ENCODE results near the gene C9orf85. TPM values are rescaled to one million over a fixed set of nuclear protein-coding genes. Genes with fewer than 3 reads are reported as not detected.

C9orf85 gene
- total and polyA plus RNA-seq, 2 of the 8 experiments (the other 6 are each of a cell fraction or from before 2014, with no cell fraction given): 6.3 to 14.5 TPM

GRCh38 chr9:71921190-71921814 is 9.9 kb downstream of the C9orf85 start (continued):
- no peak for TF ChIP-seq CHD7 (IDR thresholded peaks at IDR 0.05; ENCODE audit: insufficient replicate concordance, low read length)
